ENCODE data around the gene CDK3.
A peak's percentile ranks its signal among the peaks of the same experiment; 100 is the strongest.

CDK3 gene

DNA sequence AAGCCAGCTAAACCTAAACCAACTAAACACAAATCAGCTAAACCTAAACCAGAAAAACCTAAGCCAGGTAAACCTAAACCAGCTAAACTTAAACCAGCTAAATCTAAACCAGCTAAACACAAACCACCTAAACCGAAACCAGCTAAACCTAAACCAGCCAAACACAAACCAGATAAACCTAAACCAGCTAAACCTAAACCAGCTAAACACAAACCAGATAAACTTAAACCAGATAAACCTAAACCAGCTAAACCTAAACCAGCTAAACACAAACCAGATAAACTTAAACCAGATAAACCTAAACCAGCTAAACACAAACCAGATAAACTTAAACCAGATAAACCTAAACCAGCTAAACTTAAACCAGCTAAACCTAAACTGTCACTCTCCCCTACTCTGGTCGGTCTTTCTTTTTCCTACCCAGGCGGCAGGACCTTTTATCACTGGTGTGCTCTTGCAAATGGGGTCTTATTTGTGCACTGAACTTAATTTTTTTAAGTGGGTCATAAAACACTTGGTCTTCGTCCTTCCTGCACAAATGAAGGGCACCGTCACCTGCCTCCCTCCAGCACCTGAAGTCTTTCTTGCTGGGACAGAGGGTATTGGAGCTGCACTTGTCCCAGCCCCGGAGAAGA, 19.3 kb downstream of the CDK3 start:
- Histone ChIP-seq H3K4me3 (ENCODE audit: low read depth in 1 of 2, low read length in 2 of 2) (no peak overlapping the region), H3K36me3 (ENCODE audit: insufficient read depth, low read length) (no peaks in the 10 kb centered on the region), H3K9ac (ENCODE audit: low read length) (no peak overlapping the region), H3K27me3 (ENCODE audit: control insufficient read depth in 1 of 2, insufficient read depth in 2 of 2, low read length in 2 of 2) (no peaks in the 10 kb centered on the region), H3K9me3 (ENCODE audit: low read length) (no peaks in the 10 kb centered on the region), H3K4me1 (ENCODE audit: insufficient read depth, low read length) (no peaks in the 10 kb centered on the region), H3K27ac (ENCODE audit: low read depth, low read length) (no peak overlapping the region)

DNA sequence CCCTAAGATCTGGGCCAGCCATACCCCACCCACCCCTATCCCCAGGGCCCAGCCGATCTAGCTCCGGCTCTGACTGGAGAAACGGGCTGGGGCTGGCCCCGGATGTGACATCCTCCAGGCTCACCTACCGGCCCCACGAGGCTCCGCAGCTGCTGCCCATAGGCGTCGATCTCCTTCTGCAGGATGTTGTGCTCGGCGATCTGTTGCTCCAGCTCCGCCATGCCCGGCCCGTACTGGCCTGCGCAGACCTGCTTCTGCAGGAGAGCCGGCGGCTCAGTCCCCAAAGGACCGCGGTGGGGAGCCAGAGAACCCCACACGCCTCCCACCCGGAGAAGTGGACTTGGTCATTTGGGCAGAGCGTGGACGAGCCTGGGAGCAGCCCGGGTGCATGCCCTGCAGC, 21.6 kb downstream of the CDK3 start:
- Histone ChIP-seq H3K27me3 (ENCODE audit: control insufficient read depth in 1 of 2, insufficient read depth in 2 of 2, low read length in 2 of 2) (no peaks in the 10 kb centered on the region), H3K4me1 (ENCODE audit: insufficient read depth, low read length) (no peaks in the 10 kb centered on the region), H3K9me3 (ENCODE audit: low read length) (no peaks in the 10 kb centered on the region), H3K4me3 (ENCODE audit: low read depth in 1 of 2, low read length in 2 of 2) (no peak overlapping the region), H3K36me3 (ENCODE audit: insufficient read depth, low read length) (no peaks in the 10 kb centered on the region), H3K27ac (ENCODE audit: low read depth, low read length) (no peak overlapping the region), H3K9ac (ENCODE audit: low read length) (no peak overlapping the region)

DNA sequence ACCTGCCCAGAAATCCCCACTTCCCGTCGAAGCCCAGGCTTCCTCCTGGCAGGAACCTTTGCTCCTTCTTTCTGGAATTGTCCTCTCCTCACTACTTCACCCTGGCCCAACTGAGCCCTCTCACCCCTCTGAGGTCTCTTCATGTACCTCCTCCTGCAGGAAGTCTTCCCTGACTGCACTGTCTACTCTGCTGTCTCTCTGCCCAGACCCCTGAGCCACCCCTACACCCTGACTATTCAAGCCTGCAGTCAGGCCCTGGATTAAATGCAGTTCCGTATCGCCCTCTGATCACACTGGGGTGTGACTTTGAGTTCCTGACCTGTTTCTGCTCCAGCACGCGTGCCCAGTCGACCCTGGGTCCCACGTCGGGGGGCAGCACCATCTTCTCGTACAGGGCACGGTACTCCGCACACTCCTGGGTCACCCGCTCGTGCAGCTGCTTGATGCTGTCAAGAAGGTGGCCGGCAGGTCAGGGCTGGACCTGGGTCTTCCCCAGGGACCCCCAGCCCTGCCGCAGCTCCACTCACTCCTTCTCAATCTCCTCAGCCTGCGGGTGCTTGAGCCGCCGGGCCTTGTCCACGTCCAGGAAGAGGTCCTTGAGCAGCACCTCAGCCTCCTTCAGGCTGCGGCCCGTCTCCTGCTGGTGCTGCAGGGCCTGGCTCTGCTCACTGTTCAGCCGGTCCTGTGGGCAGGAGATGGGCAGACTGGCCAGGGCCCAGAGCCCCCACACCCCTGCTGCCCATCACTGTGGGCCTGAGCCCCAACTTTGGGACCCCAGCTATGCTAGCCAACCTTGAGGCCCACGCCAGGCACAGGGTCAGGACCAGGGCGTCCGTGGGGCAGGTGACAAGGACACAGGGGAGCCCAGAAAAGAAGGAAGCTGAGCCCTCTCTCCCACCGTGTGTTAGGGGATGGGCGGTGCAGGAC, 22.6 kb downstream of the CDK3 start:
- H3K9ac ChIP-seq (ENCODE audit: low read length) = no peak overlapping the region
- no peaks in the 10 kb centered on the region for H3K9me3 ChIP-seq (ENCODE audit: low read length)
- H3K36me3 ChIP-seq (ENCODE audit: insufficient read depth, low read length) = no peaks in the 10 kb centered on the region
- H3K4me1 ChIP-seq (ENCODE audit: insufficient read depth, low read length) = no peaks in the 10 kb centered on the region
- H3K4me3 ChIP-seq (ENCODE audit: low read depth in 1 of 2, low read length in 2 of 2) = no peak overlapping the region
- H3K27me3 ChIP-seq (ENCODE audit: control insufficient read depth in 1 of 2, insufficient read depth in 2 of 2, low read length in 2 of 2) = no peaks in the 10 kb centered on the region
- H3K27ac ChIP-seq (ENCODE audit: low read depth, low read length) = no peak overlapping the region

DNA sequence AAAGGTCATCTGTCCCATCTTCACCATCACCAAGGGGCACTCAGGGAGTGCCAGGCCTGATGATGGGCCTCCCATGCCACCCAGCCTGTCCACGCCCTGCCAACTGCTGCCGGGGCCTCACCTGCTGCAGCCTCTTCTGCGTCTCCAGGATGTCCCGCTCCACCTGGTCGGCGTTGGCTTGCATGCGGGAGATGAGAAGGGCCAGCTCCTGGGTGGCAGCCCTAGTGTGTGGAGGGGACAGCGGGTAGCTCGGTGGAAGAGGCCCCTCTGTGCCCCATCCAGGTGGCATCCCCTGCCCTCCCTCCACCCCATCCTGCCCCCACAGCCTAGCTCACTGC, 23.2 kb downstream of the CDK3 start:
- H3K9ac ChIP-seq (ENCODE audit: low read length) = no peak overlapping the region
- H3K4me1 ChIP-seq (ENCODE audit: insufficient read depth, low read length) = no peaks in the 10 kb centered on the region
- H3K36me3 ChIP-seq (ENCODE audit: insufficient read depth, low read length) = no peaks in the 10 kb centered on the region
- H3K27ac ChIP-seq (ENCODE audit: low read depth, low read length) = no peak overlapping the region
- no peaks in the 10 kb centered on the region for H3K9me3 ChIP-seq (ENCODE audit: low read length)
- no peaks in the 10 kb centered on the region for H3K27me3 ChIP-seq (ENCODE audit: control insufficient read depth in 1 of 2, insufficient read depth in 2 of 2, low read length in 2 of 2)
- H3K4me3 ChIP-seq (ENCODE audit: low read depth in 1 of 2, low read length in 2 of 2) = no peak overlapping the region

DNA sequence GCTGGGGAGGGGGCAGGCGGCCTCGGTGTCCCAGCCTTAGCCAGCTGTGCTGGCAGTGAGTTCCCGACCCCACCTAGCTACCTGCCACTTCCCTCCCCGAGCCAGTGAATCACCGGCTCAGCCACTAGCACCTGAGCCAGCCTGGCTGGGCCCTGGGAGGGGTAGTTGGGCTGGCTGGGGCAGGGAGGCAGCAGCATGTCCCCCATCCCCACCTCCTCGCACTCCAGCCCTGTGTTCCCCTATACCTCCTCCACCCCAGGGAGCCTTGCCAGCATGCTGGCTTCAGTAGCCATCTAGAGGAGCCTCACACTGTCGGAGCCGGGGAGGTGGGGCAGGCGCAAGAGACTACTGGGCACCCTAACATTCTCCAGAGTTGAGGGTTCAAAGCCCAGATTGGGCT, 23.7 kb downstream of the CDK3 start:
- no peaks in the 10 kb centered on the region for H3K27me3 ChIP-seq (ENCODE audit: control insufficient read depth in 1 of 2, insufficient read depth in 2 of 2, low read length in 2 of 2)
- H3K4me1 ChIP-seq (ENCODE audit: insufficient read depth, low read length) = no peaks in the 10 kb centered on the region
- H3K4me3 ChIP-seq (ENCODE audit: low read depth in 1 of 2, low read length in 2 of 2) = no peak overlapping the region
- H3K36me3 ChIP-seq (ENCODE audit: insufficient read depth, low read length) = no peaks in the 10 kb centered on the region
- H3K9me3 ChIP-seq (ENCODE audit: low read length) = no peaks in the 10 kb centered on the region
- H3K27ac ChIP-seq (ENCODE audit: low read depth, low read length) = no peak overlapping the region
- H3K9ac ChIP-seq (ENCODE audit: low read length) = no peak overlapping the region

DNA sequence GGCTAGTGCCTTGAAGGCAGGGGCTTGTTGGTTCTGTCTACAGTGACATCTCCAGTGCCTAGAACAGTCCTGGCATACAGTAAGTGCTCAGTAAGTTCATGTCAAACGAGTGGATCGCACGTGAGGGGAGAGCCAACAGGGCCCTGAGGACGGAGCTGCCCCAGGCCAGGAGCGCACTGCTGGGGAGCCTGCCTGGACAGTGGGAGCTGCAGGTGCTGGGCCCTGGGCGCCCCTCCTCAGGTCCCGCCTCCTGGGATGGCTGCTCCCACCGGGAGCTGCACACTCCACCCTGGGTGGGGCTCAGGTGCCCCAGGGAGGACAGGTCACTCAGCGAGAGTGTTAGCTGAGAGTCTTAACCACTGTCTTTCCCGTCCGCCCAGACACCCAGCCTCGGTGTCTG, 24.6 kb downstream of the CDK3 start:
- H3K9ac ChIP-seq (ENCODE audit: low read length) = no peak overlapping the region
- H3K4me3 ChIP-seq (ENCODE audit: low read depth in 1 of 2, low read length in 2 of 2) = no peak overlapping the region
- H3K27me3 ChIP-seq (ENCODE audit: control insufficient read depth in 1 of 2, insufficient read depth in 2 of 2, low read length in 2 of 2) = no peaks in the 10 kb centered on the region
- no peak overlapping the region for H3K27ac ChIP-seq (ENCODE audit: low read depth, low read length)
- no peaks in the 10 kb centered on the region for H3K9me3 ChIP-seq (ENCODE audit: low read length)
- no peaks in the 10 kb centered on the region for H3K4me1 ChIP-seq (ENCODE audit: insufficient read depth, low read length)
- H3K36me3 ChIP-seq (ENCODE audit: insufficient read depth, low read length) = no peaks in the 10 kb centered on the region

DNA sequence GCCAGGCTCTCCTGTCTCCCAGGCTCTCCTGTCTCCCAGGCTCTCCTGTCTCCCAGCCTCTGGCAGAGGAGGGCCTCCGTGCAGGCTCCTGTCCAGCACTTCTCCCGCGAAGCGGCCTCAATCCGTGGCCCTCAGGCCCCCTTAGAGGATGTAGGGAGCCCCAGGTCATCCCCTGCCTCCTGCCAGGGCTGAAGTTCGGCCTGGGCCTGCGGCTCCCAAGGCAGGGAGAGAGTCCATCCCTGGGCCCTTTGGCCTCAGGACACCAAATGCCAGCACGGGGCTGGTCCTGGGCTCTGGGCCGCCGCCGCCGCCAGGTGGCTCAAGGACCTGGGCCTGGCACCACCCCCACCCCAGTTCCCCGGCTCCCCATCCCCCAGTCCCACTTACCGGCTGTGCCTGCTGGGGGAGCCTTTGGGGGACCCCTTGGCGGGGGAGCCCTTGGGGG, 26.1 kb downstream of the CDK3 start:
- H3K9ac ChIP-seq (ENCODE audit: low read length) = no peak overlapping the region
- no peak overlapping the region for H3K27ac ChIP-seq (ENCODE audit: low read depth, low read length)
- no peaks in the 10 kb centered on the region for H3K9me3 ChIP-seq (ENCODE audit: low read length)
- no peaks in the 10 kb centered on the region for H3K27me3 ChIP-seq (ENCODE audit: control insufficient read depth in 1 of 2, insufficient read depth in 2 of 2, low read length in 2 of 2)
- no peak overlapping the region for H3K4me3 ChIP-seq (ENCODE audit: low read depth in 1 of 2, low read length in 2 of 2)
- H3K4me1 ChIP-seq (ENCODE audit: insufficient read depth, low read length) = no peaks in the 10 kb centered on the region
- H3K36me3 ChIP-seq (ENCODE audit: insufficient read depth, low read length) = no peaks in the 10 kb centered on the region

DNA sequence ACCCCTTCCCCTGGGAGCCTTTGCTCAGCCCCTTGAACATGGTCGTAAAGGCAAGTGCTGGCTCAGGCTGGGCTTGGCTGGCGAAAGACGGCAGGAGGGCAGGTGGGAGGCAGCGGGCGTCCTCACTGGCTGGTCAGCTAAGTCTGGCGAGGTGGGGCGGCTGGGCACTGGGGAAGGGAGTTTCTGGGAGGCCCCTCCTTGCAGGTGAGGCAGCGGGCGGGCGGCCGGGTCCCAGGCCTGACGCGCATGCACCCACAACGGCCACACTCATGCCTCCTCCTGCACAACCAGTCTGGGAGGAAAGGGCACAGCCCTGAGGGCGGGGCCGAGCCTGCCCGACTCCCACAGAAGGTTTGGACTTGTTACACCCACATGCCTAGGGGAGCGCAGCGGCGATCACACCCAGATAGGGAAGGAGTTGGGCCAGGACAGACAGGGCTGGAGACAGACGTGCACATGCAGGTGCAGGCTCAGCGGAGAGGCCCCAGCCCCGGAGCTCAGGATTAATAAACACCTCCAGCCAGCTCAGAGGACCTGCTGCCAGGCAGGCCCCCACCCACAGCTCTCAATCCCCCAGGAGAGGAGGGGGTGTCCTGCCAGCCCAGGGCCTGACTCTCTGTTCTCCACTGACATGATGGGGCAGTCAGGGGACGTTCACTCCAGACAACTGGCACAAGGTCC, 26.6 kb downstream of the CDK3 start, which contains the start of gene EVPL:
Gene EVPL (minus strand): TSS at position 148 of the 681 bp plus-strand sequence. CDS start 108 bp downstream, at position 40.
- Histone ChIP-seq H3K4me3 (ENCODE audit: low read depth in 1 of 2, low read length in 2 of 2) (no peak within 1 kb of the TSS), H3K4me1 (ENCODE audit: insufficient read depth, low read length) (no peaks in the 10 kb centered on the region), H3K9me3 (ENCODE audit: low read length) (no peaks in the 10 kb centered on the region), H3K9ac (ENCODE audit: low read length) (no peak within 1 kb of the TSS), H3K27me3 (ENCODE audit: control insufficient read depth in 1 of 2, insufficient read depth in 2 of 2, low read length in 2 of 2) (no peaks in the 10 kb centered on the region), H3K27ac (ENCODE audit: low read depth, low read length) (no peak within 1 kb of the TSS), H3K36me3 (ENCODE audit: insufficient read depth, low read length) (no peaks in the 10 kb centered on the region)

DNA sequence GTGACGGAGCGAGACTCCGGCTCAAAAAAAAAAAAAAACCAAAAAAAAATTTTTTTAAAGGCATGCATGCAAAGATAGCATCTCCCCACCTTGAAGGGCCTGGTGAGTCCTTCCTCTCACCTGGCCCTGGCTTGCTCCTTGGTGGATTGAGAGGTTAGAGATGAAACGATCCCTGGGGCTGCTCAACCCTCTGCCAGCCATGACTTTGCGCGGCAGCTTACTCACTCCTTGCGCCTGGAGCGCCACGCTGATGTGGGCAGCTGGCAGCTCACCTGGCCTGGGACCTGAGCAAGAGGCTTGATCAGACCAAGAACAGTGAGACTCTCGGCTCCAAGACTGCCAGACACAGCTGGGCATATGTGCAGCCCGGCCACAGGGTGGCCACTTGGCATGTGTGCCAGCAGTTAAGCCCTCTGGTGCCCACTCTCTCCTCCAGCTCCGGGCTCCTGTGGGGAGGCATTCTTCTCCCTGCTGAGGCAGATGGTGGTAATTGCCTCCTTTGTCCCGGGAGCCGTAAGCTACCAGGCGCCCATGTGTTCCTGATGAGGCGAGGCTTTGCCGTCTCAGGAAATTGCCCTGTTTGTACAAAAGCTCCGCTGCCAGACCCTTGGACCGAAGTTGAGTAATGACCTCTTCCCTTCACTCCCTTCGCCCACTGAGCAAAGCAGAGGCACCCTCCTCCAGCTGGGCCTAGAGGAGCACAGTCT, 31.6 kb downstream of the CDK3 start:
- Histone ChIP-seq H3K9ac (ENCODE audit: low read length) (no peak overlapping the region), H3K36me3 (ENCODE audit: insufficient read depth, low read length) (no peaks in the 10 kb centered on the region), H3K9me3 (ENCODE audit: low read length) (no peaks in the 10 kb centered on the region), H3K27me3 (ENCODE audit: control insufficient read depth in 1 of 2, insufficient read depth in 2 of 2, low read length in 2 of 2) (no peaks in the 10 kb centered on the region), H3K4me3 (ENCODE audit: low read depth in 1 of 2, low read length in 2 of 2) (no peak overlapping the region), H3K4me1 (ENCODE audit: insufficient read depth, low read length) (peaks cover 43% of the 10 kb centered on the region), H3K27ac (ENCODE audit: low read depth, low read length) (no peak overlapping the region)

DNA sequence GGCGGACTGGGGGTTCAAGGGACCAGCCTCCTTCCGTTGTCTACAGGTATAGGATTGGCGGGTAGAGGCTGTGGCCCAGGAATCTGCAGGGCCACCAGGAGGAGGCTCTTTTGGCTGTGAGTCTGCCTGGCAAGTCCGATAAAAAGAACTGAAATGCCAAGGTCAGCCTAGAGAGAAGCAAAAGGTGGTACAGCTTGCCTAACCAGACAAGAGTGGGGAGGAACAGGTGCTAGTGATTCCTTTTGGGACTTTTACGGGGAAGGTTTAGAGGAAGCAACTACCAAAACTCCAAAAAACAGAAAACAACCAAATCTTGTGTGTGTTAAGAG, 32.1 kb downstream of the CDK3 start:
- Histone ChIP-seq H3K9ac (ENCODE audit: low read length) (no peak overlapping the region), H3K4me1 (ENCODE audit: insufficient read depth, low read length) (peaks cover 48% of the 10 kb centered on the region), H3K36me3 (ENCODE audit: insufficient read depth, low read length) (no peaks in the 10 kb centered on the region), H3K4me3 (ENCODE audit: low read depth in 1 of 2, low read length in 2 of 2) (no peak overlapping the region), H3K9me3 (ENCODE audit: low read length) (no peaks in the 10 kb centered on the region), H3K27ac (ENCODE audit: low read depth, low read length) (no peak overlapping the region), H3K27me3 (ENCODE audit: control insufficient read depth in 1 of 2, insufficient read depth in 2 of 2, low read length in 2 of 2) (no peaks in the 10 kb centered on the region)

DNA sequence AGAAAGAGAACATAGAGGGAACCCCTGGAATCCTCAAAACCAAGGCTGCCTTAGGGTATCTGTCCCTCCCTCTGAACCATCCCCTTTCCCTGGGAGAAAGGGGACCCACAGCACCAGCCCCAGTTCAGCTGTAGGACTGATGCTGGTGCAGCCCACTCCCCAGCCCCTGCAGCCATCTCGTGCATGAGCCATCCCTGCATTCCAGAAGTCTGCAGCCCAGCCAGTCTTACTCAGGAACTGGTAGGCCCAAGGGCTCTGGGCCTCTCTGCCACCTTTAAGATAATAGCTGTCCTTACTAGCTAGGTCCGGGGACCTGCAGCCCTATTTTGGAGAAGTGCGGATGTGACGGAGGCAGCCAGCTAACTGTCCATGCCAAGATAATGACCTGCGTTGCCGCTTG, 32.5 kb downstream of the CDK3 start:
- Histone ChIP-seq H3K36me3 (ENCODE audit: insufficient read depth, low read length) (no peaks in the 10 kb centered on the region), H3K27me3 (ENCODE audit: control insufficient read depth in 1 of 2, insufficient read depth in 2 of 2, low read length in 2 of 2) (no peaks in the 10 kb centered on the region), H3K4me1 (ENCODE audit: insufficient read depth, low read length) (peaks cover 52% of the 10 kb centered on the region), H3K27ac (ENCODE audit: low read depth, low read length) (peak overlapping the region; percentile 86), H3K9me3 (ENCODE audit: low read length) (no peaks in the 10 kb centered on the region), H3K9ac (ENCODE audit: low read length) (no peak overlapping the region), H3K4me3 (ENCODE audit: low read depth in 1 of 2, low read length in 2 of 2) (no peak overlapping the region)

Data from muscle layer of colon (tissue), 2 donors.